GM12875 (cell line): ENCODE results near the gene COL19A1.

Experiments used
- H3K4me3 ChIP-seq: one replicate; pipeline ENCODE4 v1.5.1; 2011; ENCODE audit warnings: low read depth, low read length, control low read depth
- CTCF ChIP-seq: IDR thresholded peaks from 2 replicates; pipeline ENCODE4 v1.5.1; 2011; ENCODE audit warnings: low read depth, mild to moderate bottlenecking, control low read depth, inconsistent platforms, low read length, moderate library complexity, borderline replicate concordance; ENCODE audit not compliant: insufficient read depth

COL19A1 gene

DNA sequence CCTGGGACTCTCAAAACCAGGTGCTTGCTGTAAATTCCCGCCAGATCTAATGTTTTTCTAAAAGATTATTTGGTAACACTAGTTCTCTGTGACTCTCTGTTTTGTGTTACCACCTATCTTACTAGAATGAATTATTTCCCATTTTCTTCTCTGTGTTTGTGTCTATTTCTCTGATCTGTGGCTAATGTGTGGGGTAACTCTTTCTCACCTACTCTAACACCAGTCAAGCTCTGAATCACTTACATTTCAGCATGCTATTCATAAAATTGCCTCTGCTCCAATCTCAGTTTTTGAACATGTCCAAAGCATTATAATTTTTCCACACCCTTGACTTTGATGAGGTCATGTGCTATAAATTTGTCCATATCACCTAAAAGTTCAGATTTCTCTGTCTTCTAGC is 23.2 kb upstream of the COL19A1 start:
- TF ChIP-seq CTCF: no peak
- H3K4me3 ChIP-seq: no peak overlapping the region

GRCh38 chr6:69846312-69846711 is 20.0 kb upstream of the COL19A1 start:
- TF ChIP-seq CTCF: no peak
- H3K4me3 ChIP-seq: no peak overlapping the region

GRCh38 chr6:69846770-69847491 is 19.4 kb upstream of the COL19A1 start:
- H3K4me3 ChIP-seq: no peak overlapping the region
- TF ChIP-seq CTCF: no peak

GRCh38 chr6:69847492-69847788 is 18.9 kb upstream of the COL19A1 start:
- H3K4me3 ChIP-seq: no peak overlapping the region
- no peak for TF ChIP-seq CTCF

- TF ChIP-seq CTCF: no peak
- H3K4me3 ChIP-seq: no peak overlapping the region
Observed at GRCh38 chr6:69848552-69848951, 17.8 kb upstream of the COL19A1 start.

- H3K4me3 ChIP-seq: no peak overlapping the region
- TF ChIP-seq CTCF: no peak
Observed at GRCh38 chr6:69852706-69853105, 13.7 kb upstream of the COL19A1 start.

DNA sequence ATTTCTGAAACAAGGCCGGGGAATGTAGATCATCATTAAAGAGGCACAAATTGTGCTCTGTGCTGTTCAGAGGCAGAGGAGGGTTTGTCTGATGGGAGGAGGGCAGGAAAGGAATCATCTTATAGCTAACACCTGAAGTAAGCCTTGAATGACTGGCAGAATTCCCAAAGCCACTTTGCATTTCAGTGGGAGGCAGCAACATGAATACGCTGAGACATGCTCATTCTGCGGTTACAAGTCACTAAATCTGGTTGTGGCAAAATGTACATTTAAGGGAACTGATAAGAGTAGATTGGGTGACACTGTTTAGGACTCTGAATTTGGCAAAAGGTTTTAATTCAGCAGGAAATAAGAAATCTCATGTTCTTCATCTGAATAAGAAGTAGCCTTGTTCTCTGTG is 4.4 kb upstream of the COL19A1 start:
- no peak overlapping the region for H3K4me3 ChIP-seq
- no peak for TF ChIP-seq CTCF
